Body of pancreas (tissue), 4 donors: ENCODE results near the gene KCNAB1. TPM values are rescaled to one million over a fixed set of nuclear protein-coding genes. Genes with fewer than 3 reads are reported as not detected.

ENCODE experiments used
- ATAC-seq: fragments of 150-250 bp; one replicate; pipeline ENCODE4 v1.9.1; 2016
- DNase-seq, 4 donors: peaks; one replicate each; pipeline ENCODE4 v3.0.0-alpha.2; 2019
- H3K27ac ChIP-seq, 4 donors: fragments of 200-600 bp; sonication (generic); 1 replicate in 3 of 4; 2 replicates in 1 of 4; pipeline versions ENCODE4 v1.5.1 to v1.6.1; 2016 to 2019; ENCODE audit warnings: mild to moderate bottlenecking in 1 of 4, mixed read lengths in 1 of 4, moderate library complexity in 1 of 4
- H3K27me3 ChIP-seq, 2 donors: fragments of 200-600 bp; sonication (generic); one replicate each; pipeline ENCODE4 v1.6.0; 2016; ENCODE audit warnings: mild to moderate bottlenecking in 1 of 2
- H3K36me3 ChIP-seq, 2 donors: fragments of 200-600 bp; sonication (generic); replicated peaks in 1 of 2; 2 replicates each; pipeline ENCODE4 v1.5.1; 2016; ENCODE audit warnings: low read depth in 2 of 2; ENCODE audit not compliant: insufficient read depth in 1 of 2
- H3K4me1 ChIP-seq: fragments of 200-600 bp; sonication (generic); one replicate; pipeline ENCODE4 v1.6.0; 2016
- H3K4me3 ChIP-seq, 2 donors: fragments of 200-600 bp; sonication (generic); 1 replicate in 1 of 2; 2 replicates in 1 of 2; pipeline ENCODE4 v1.5.1; 2016 to 2019
- H3K9me3 ChIP-seq, 3 donors: fragments of 200-600 bp; sonication (generic); 1 replicate in 2 of 3; 2 replicates in 1 of 3; pipeline ENCODE4 v1.5.1; 2016
- POLR2A ChIP-seq, 3 donors: fragments of 450-650 bp; IDR thresholded peaks; one replicate each; pipeline ENCODE4 v1.6.1; 2016; ENCODE audit warnings: antibody characterized with exemption in 3 of 3, mild to moderate bottlenecking in 2 of 3
- WGBS, 2 donors: methylation state at CpG; one replicate each; pipeline ENCODE4 v1.1.5; 2017; 5-methylcytosine and 5-hydroxymethylcytosine counted together
- intact Hi-C: fragments of 100-400 bp; cut with DNase I; formaldehyde crosslinking; loops from one replicate; pipeline ENCODE4 v1.15.1; 2023
- total RNA-seq, 2 donors: library from RNA; depleted of rRNA; stranded (reverse); fragments of >200 nt; gene quantifications; one replicate each; pipeline ENCODE4 v1.1.0, GENCODE V29; 2016
- TF ChIP-seq, protein P1 (sequence below), 7 experiments: fragments of 450-650 bp in 4 of 7; fragments of 200-600 bp in 3 of 7; sonication (generic) in 3 of 7; IDR thresholded peaks; one replicate each; pipeline ENCODE4 v1.5.1; 2016 to 2019; ENCODE audit warnings: antibody characterized with exemption in 7 of 7

The KCNAB1 gene
- total RNA-seq, 2 donors from 2014 or later, result 5.2 to 5.3 TPM

DNA sequence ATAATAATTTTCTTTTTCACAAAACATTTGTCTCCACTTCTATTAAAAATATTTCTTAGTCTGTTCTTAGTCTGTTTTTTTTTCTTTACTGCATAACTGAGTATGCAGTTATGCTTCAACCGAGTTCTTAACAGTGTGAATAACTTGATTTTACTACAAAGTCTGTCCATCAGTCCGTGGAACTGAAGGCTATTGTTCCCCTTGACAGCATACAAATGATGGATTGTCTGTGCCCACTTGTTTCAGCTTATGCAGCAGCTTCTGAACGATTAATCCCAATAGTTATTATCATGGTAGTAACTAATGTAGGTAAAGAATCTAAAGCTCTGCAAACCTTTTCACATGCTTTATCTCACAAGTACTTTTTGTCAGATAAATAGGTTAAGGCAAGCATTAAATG lies 283.8 kb downstream of the KCNAB1 start:
- TF ChIP-seq POLR2A (IDR thresholded peaks at IDR 0.05), result no peak
- TF ChIP-seq, protein P1, sequence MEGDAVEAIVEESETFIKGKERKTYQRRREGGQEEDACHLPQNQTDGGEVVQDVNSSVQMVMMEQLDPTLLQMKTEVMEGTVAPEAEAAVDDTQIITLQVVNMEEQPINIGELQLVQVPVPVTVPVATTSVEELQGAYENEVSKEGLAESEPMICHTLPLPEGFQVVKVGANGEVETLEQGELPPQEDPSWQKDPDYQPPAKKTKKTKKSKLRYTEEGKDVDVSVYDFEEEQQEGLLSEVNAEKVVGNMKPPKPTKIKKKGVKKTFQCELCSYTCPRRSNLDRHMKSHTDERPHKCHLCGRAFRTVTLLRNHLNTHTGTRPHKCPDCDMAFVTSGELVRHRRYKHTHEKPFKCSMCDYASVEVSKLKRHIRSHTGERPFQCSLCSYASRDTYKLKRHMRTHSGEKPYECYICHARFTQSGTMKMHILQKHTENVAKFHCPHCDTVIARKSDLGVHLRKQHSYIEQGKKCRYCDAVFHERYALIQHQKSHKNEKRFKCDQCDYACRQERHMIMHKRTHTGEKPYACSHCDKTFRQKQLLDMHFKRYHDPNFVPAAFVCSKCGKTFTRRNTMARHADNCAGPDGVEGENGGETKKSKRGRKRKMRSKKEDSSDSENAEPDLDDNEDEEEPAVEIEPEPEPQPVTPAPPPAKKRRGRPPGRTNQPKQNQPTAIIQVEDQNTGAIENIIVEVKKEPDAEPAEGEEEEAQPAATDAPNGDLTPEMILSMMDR (IDR thresholded peaks at IDR 0.05), result no peak
- ATAC-seq (no peak), DNase-seq (no peak)
- H3K27ac ChIP-seq, result no peak overlapping the region
- WGBS, 2 donors, result 10 to 18% methylated on average over 3 of the region's 3 CpGs
- no peaks in the 10 kb centered on the region for H3K36me3 ChIP-seq
- H3K27me3 ChIP-seq, result no peaks in the 10 kb centered on the region
- intact Hi-C loops, result no loop called here
- no peaks in the 10 kb centered on the region for H3K9me3 ChIP-seq
- H3K4me1 ChIP-seq, result no peaks in the 10 kb centered on the region
- H3K4me3 ChIP-seq, result no peak overlapping the region

DNA sequence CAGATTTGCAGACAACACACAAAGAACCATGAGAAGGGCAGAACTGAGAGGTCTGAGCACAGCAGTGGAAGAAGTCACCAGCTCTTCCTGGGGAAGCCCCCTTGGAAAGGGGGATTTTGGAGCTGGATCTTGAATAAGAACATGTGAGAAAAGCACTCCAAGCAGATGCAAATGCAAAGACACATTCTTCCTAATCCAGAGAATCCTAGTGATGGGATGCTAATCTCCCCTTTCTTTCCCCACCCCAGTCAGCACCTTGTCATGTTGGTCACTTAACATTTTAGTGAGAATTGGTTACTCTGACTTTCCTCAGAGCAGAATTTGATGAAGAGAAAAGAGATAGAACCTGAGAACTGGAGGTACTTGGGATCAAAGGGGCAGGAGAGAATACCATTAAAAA lies 286.0 kb downstream of the KCNAB1 start:
- intact Hi-C loops, result no loop called here
- no peaks in the 10 kb centered on the region for H3K4me1 ChIP-seq
- no peaks in the 10 kb centered on the region for H3K36me3 ChIP-seq
- ATAC-seq (no peak), DNase-seq (no peak)
- no peaks in the 10 kb centered on the region for H3K9me3 ChIP-seq
- no peaks in the 10 kb centered on the region for H3K27me3 ChIP-seq
- H3K4me3 ChIP-seq, result no peak overlapping the region
- H3K27ac ChIP-seq, result no peak overlapping the region
- TF ChIP-seq, protein P1 (IDR thresholded peaks at IDR 0.05), result no peak
- TF ChIP-seq POLR2A (IDR thresholded peaks at IDR 0.05), result no peak

DNA sequence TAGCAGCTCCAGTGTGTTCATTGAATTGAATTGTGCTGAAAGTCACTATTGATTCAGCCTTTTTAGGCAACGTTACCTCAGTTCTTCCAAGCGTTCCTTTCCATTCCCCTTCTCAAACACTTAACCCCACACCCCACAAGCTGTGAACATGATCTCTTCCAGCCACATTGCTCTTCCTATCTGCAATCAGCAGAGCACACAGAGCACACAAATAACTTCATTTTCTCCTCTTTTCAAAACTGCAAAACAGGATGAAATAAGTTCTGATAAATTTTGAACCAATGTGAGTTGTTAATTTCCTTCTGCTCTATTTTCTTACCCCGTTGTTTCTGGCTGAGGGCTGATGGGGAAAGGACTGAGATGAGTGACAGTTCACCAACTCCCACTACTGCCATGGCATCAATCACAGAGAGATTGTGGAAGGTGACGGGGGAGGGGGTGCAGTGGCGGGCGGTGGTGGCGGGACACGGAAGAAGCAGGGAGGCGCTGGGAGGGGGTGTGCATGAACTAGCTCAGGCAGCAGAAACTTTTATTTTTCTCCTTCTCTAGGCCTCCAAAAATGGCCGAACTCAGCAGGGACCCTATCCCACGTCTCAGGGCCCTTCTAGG lies 287.3 kb downstream of the KCNAB1 start:
- ATAC-seq, result no peak
- H3K36me3 ChIP-seq, result no peaks in the 10 kb centered on the region
- intact Hi-C loops, result no loop called here
- no peaks in the 10 kb centered on the region for H3K27me3 ChIP-seq
- TF ChIP-seq, protein P1 (IDR thresholded peaks at IDR 0.05), result no peak
- no peak for TF ChIP-seq POLR2A (IDR thresholded peaks at IDR 0.05)
- 72 to 83% methylated on average over 11 of the region's 11 CpGs for WGBS, 2 donors
- no peak for DNase-seq
- H3K4me3 ChIP-seq, result no peak overlapping the region
- no peaks in the 10 kb centered on the region for H3K4me1 ChIP-seq
- no peak overlapping the region for H3K27ac ChIP-seq
- no peaks in the 10 kb centered on the region for H3K9me3 ChIP-seq

DNA sequence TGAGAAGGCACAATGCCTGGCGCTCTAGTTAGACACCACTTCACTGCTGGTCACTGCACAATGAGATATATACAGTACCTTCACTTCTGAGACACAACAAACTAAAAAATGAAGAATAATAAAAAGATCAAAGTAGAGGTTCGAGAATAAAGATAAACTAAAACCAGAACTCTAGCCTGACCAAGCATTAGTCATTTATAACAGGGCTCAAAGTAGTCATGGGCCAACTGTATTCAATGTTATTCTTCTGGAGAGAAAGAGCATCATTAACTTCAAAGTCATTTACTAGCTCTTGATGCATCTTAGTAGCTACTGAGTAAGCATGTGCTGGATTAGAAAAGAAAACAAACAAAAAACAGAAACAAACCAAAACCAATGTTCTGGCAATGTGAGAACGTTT lies 289.3 kb downstream of the KCNAB1 start:
- Histone ChIP-seq H3K4me1 (no peaks in the 10 kb centered on the region), H3K27me3 (no peaks in the 10 kb centered on the region), H3K9me3 (no peaks in the 10 kb centered on the region), H3K4me3 (no peak overlapping the region), H3K36me3 (no peaks in the 10 kb centered on the region), H3K27ac (no peak overlapping the region)
- no peak for TF ChIP-seq POLR2A (IDR thresholded peaks at IDR 0.05)
- TF ChIP-seq, protein P1 (IDR thresholded peaks at IDR 0.05), result no peak
- WGBS, 2 donors, result 64 to 70% methylated on average over 3 of the region's 3 CpGs
- intact Hi-C loops, result no loop called here
- ATAC-seq (no peak), DNase-seq (no peak)

DNA sequence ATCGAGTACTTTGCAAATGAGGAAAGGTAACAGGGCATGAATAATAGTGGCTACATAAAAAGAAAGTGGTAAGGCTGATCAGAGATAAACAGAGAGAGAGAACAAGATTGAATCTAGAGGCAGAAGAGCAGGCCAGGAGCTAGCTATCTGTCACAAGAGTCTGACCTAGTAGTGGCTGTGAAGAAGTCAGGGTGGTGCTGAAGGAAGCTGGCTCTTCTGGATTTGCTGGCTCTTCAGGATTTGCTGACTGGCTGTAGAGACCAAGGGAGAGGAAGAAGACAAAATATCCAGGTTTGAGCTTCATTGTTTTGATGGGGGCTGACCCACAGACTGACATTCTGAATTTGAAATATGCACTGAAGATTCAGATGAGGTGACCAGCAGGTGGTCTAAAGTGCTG lies 292.2 kb downstream of the KCNAB1 start:
- ATAC-seq (no peak), DNase-seq (no peak)
- Histone ChIP-seq H3K4me1 (no peaks in the 10 kb centered on the region), H3K4me3 (no peak overlapping the region), H3K36me3 (no peaks in the 10 kb centered on the region), H3K27me3 (no peaks in the 10 kb centered on the region), H3K9me3 (no peaks in the 10 kb centered on the region), H3K27ac (no peak overlapping the region)
- TF ChIP-seq POLR2A (IDR thresholded peaks at IDR 0.05), result no peak
- TF ChIP-seq, protein P1 (IDR thresholded peaks at IDR 0.05), result no peak
- intact Hi-C loops, result no loop called here
- 66 to 73% methylated on average over 1 of the region's 1 CpG for WGBS, 2 donors
